Loucy (cell line): ENCODE results near the gene CFH.

ENCODE experiments used
- EZH2phosphoT487 ChIP-seq: fragments of 200-600 bp; IDR thresholded peaks from 2 replicates; pipeline ENCODE4 v1.6.1; 2018; ENCODE audit warnings: antibody characterized with exemption, mild to moderate bottlenecking, moderate library complexity, borderline replicate concordance
- TF ChIP-seq, protein P1 (sequence below): fragments of 200-600 bp; sonication (generic); conservative IDR thresholded peaks from 2 replicates; pipeline ENCODE4 v1.5.1; 2014; ENCODE audit warnings: mild to moderate bottlenecking, antibody characterized with exemption, low read length

DNA sequence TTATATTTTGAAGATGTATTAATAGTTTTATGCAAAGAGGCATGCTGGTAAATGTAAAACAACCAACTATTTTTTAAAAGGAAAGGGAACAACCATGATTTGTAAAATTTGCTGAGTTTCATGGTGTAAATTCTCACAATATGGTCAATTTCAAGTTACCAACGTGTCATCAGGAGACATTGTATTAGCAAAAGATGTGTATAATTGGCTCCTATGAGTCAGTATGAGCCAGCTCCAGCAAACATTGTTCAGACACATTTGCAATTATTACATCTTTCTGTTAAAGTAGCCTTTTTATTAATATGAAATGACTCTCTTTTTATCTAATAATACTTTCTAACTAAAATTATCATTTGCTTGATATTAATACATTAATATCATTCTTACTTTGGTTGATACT, 15.3 kb downstream of the CFH start:
- TF ChIP-seq, protein P1, sequence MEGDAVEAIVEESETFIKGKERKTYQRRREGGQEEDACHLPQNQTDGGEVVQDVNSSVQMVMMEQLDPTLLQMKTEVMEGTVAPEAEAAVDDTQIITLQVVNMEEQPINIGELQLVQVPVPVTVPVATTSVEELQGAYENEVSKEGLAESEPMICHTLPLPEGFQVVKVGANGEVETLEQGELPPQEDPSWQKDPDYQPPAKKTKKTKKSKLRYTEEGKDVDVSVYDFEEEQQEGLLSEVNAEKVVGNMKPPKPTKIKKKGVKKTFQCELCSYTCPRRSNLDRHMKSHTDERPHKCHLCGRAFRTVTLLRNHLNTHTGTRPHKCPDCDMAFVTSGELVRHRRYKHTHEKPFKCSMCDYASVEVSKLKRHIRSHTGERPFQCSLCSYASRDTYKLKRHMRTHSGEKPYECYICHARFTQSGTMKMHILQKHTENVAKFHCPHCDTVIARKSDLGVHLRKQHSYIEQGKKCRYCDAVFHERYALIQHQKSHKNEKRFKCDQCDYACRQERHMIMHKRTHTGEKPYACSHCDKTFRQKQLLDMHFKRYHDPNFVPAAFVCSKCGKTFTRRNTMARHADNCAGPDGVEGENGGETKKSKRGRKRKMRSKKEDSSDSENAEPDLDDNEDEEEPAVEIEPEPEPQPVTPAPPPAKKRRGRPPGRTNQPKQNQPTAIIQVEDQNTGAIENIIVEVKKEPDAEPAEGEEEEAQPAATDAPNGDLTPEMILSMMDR, result no peak
- no peak for TF ChIP-seq EZH2phosphoT487
